Tibial nerve (tissue), 4 donors: ENCODE results near the gene ZFP64. TPM values are rescaled to one million over a fixed set of nuclear protein-coding genes. Genes with fewer than 3 reads are reported as not detected.

ENCODE experiments used
- DNase-seq, 2 donors: peaks; one replicate each; pipeline ENCODE4 v3.0.0-alpha.2; 2019; ENCODE audit warnings: low spot score in 2 of 2
- H3K27ac ChIP-seq, 4 donors: fragments of 200-600 bp; sonication (generic) in 3 of 4; one replicate each; pipeline ENCODE4 v1.5.1; 2017 to 2019; ENCODE audit warnings: mild to moderate bottlenecking in 1 of 4
- H3K27me3 ChIP-seq, 2 donors: fragments of 200-600 bp; sonication (generic) in 1 of 2; one replicate each; pipeline versions ENCODE4 v1.5.1 to v1.6.0; 2017 to 2019
- H3K36me3 ChIP-seq, 3 donors: fragments of 200-600 bp; sonication (generic); one replicate each; pipeline ENCODE4 v1.5.1; 2018 to 2019
- H3K4me1 ChIP-seq, 4 donors: fragments of 200-600 bp; sonication (generic) in 3 of 4; one replicate each; pipeline ENCODE4 v1.5.1; 2017 to 2019
- H3K4me3 ChIP-seq, 4 donors: fragments of 200-600 bp; sonication (generic) in 3 of 4; one replicate each; pipeline ENCODE4 v1.5.1; 2017 to 2019; ENCODE audit warnings: mild to moderate bottlenecking in 1 of 4, moderate library complexity in 1 of 4
- H3K9me3 ChIP-seq, 4 donors: fragments of 200-600 bp; sonication (generic) in 3 of 4; one replicate each; pipeline ENCODE4 v1.5.1; 2017 to 2019
- CTCF ChIP-seq, 5 experiments: fragments of 200-600 bp in 3 of 5; fragments of 450-650 bp in 2 of 5; sonication (generic) in 3 of 5; IDR thresholded peaks; one replicate each; pipeline ENCODE4 v1.5.1; 2016 to 2019; ENCODE audit warnings: antibody characterized with exemption in 5 of 5, mild to moderate bottlenecking in 3 of 5, moderate library complexity in 2 of 5
- EP300 ChIP-seq, 2 donors: sonication (generic); formaldehyde crosslinking; IDR thresholded peaks; one replicate each; pipeline ENCODE4 v1.6.1; 2017; ENCODE audit warnings: antibody characterized with exemption in 2 of 2, mild to moderate bottlenecking in 1 of 2
- POLR2A ChIP-seq, 2 donors: fragments of 450-650 bp; IDR thresholded peaks; one replicate each; pipeline ENCODE4 v1.6.1; 2017; ENCODE audit warnings: antibody characterized with exemption in 2 of 2, mild to moderate bottlenecking in 2 of 2, moderate library complexity in 2 of 2
- WGBS, 2 donors: methylation state at CpG; one replicate each; pipeline ENCODE4 v1.1.5; 2018; 5-methylcytosine and 5-hydroxymethylcytosine counted together
- total RNA-seq, 4 donors: library from RNA; depleted of rRNA; stranded (reverse); fragments of >200 nt; gene quantifications; one replicate each; pipeline ENCODE4 v1.1.0, GENCODE V29; 2016

Gene ZFP64
- total RNA-seq, 4 donors from 2014 or later: 14.0 to 19.4 (median 15.9) TPM

GRCh38 chr20:52172392-52173047 is 19.1 kb downstream of the ZFP64 start:
- WGBS, 2 donors: 89 to 91% methylated on average over 9 of the region's 9 CpGs
- TF ChIP-seq POLR2A (IDR thresholded peaks at IDR 0.05) (no peak), EP300 (IDR thresholded peaks at IDR 0.05) (no peak), CTCF (IDR thresholded peaks at IDR 0.05) (no peak)
- no peak overlapping the region for H3K4me3 ChIP-seq
- no peak overlapping the region for H3K27ac ChIP-seq
- H3K36me3 ChIP-seq: peaks cover 0 to 68% (median 2%) of the 10 kb centered on the region in 3 donors
- DNase-seq: no peak
- no peaks in the 10 kb centered on the region for H3K27me3 ChIP-seq
- no peaks in the 10 kb centered on the region for H3K4me1 ChIP-seq
- H3K9me3 ChIP-seq: no peaks in the 10 kb centered on the region

- 92 to 93% methylated on average over 8 of the region's 8 CpGs for WGBS, 2 donors
- Histone ChIP-seq H3K27ac (no peak overlapping the region), H3K4me3 (no peak overlapping the region), H3K27me3 (no peaks in the 10 kb centered on the region), H3K36me3 (peaks cover 0 to 80% (median 2%) of the 10 kb centered on the region in 3 donors), H3K4me1 (no peaks in the 10 kb centered on the region), H3K9me3 (peaks cover 0 to 6% (median 0%) of the 10 kb centered on the region in 4 donors)
- TF ChIP-seq EP300 (IDR thresholded peaks at IDR 0.05) (no peak), POLR2A (IDR thresholded peaks at IDR 0.05) (no peak), CTCF (IDR thresholded peaks at IDR 0.05) (no peak)
- DNase-seq: no peak
These were observed 20.6 kb downstream of the ZFP64 start for GRCh38 chr20:52171025-52171424.

GRCh38 chr20:52168116-52168515 is 23.5 kb downstream of the ZFP64 start:
- Histone ChIP-seq H3K9me3 (peaks cover 0 to 12% (median 0%) of the 10 kb centered on the region in 4 donors), H3K36me3 (peaks cover 0 to 90% (median 4%) of the 10 kb centered on the region in 3 donors), H3K4me1 (no peaks in the 10 kb centered on the region), H3K27ac (no peak overlapping the region), H3K4me3 (no peak overlapping the region), H3K27me3 (no peaks in the 10 kb centered on the region)
- WGBS, 2 donors: 84 to 93% methylated on average over 1 of the region's 1 CpG
- TF ChIP-seq EP300 (IDR thresholded peaks at IDR 0.05) (no peak), CTCF (IDR thresholded peaks at IDR 0.05) (no peak), POLR2A (IDR thresholded peaks at IDR 0.05) (no peak)
- no peak for DNase-seq

GRCh38 chr20:52167232-52167840 is 24.2 kb downstream of the ZFP64 start:
- DNase-seq: no peak
- TF ChIP-seq EP300 (IDR thresholded peaks at IDR 0.05): no peak
- no peak for TF ChIP-seq POLR2A (IDR thresholded peaks at IDR 0.05)
- TF ChIP-seq CTCF (IDR thresholded peaks at IDR 0.05): no peak
- Histone ChIP-seq H3K9me3 (peaks cover 0 to 12% (median 0%) of the 10 kb centered on the region in 4 donors), H3K27me3 (no peaks in the 10 kb centered on the region), H3K36me3 (peaks cover 0 to 90% (median 4%) of the 10 kb centered on the region in 3 donors), H3K27ac (no peak overlapping the region), H3K4me3 (no peak overlapping the region), H3K4me1 (no peaks in the 10 kb centered on the region)
- WGBS, 2 donors: 95 to 96% methylated on average over 4 of the region's 4 CpGs

GRCh38 chr20:52166150-52166549 is 25.4 kb downstream of the ZFP64 start:
- Histone ChIP-seq H3K36me3 (peaks cover 0 to 90% (median 4%) of the 10 kb centered on the region in 3 donors), H3K4me1 (no peaks in the 10 kb centered on the region), H3K27me3 (no peaks in the 10 kb centered on the region), H3K4me3 (no peak overlapping the region), H3K9me3 (peaks cover 0 to 12% (median 0%) of the 10 kb centered on the region in 4 donors), H3K27ac (no peak overlapping the region)
- TF ChIP-seq POLR2A (IDR thresholded peaks at IDR 0.05): no peak
- DNase-seq: no peak
- WGBS, 2 donors: 100% methylated on average over 1 of the region's 1 CpG
